Rectal smooth muscle tissue (tissue), 1 donor: ENCODE data around the gene NCKAP5L.

Experiments
- H3K27ac ChIP-seq: one replicate; pipeline ENCODE4 v1.7.0; 2013; ENCODE audit warnings: low read depth, low read length, inconsistent platforms
- H3K27me3 ChIP-seq: one replicate; pipeline ENCODE4 v1.7.0; 2013; ENCODE audit warnings: low read length; ENCODE audit not compliant: control insufficient read depth, insufficient read depth
- H3K36me3 ChIP-seq: one replicate; pipeline ENCODE4 v1.7.0; 2013; ENCODE audit warnings: low read length; ENCODE audit not compliant: control insufficient read depth, insufficient read depth
- H3K4me1 ChIP-seq: one replicate; pipeline ENCODE4 v1.7.0; 2013; ENCODE audit warnings: low read length; ENCODE audit not compliant: control insufficient read depth, insufficient read depth
- H3K4me3 ChIP-seq: one replicate; pipeline ENCODE4 v1.7.0; 2013; ENCODE audit warnings: low read length
- H3K9ac ChIP-seq: one replicate; pipeline ENCODE4 v1.7.0; 2013; ENCODE audit warnings: low read length

The NCKAP5L gene

DNA sequence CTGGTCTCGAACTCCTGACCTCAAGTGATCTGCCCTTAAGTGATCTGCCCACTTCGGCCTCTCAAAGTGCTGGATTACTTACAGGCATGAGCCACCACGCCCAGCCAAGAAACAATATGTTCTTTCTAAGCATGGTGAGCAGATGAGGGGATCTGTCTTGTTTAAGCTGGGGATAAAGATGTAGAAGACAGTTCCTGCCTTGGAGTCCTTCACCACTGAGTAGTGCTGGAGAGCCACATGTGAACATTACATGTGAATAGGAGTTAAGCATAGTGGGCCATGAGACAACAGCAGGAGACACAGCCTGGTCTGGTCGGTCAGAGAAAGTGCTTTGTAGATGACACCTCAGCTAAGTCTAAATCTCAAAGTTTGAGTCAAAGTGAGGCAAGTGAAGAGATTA, 60.9 kb downstream of the NCKAP5L start:
- H3K4me1 ChIP-seq: no peaks in the 10 kb centered on the region
- no peak overlapping the region for H3K4me3 ChIP-seq
- peaks cover 18% of the 10 kb centered on the region for H3K36me3 ChIP-seq
- no peak overlapping the region for H3K27ac ChIP-seq
- H3K27me3 ChIP-seq: no peaks in the 10 kb centered on the region
- H3K9ac ChIP-seq: no peak overlapping the region

DNA sequence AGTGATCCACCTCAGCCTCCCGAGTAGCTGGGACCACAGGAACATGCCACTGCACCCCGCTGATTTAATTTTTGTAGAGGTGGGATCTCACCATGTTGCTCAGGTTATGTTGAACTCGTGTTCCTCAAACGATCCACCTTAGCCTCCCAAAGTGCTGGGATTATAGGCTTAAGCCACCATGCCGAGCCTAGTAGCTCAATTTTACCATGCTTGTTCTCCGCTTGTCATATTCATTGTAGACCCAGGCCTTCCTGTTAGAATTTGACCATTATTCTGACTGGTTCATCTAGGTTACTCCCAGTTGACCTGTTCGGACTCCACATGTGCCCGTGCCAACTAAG, 62.1 kb downstream of the NCKAP5L start:
- no peak overlapping the region for H3K4me3 ChIP-seq
- no peaks in the 10 kb centered on the region for H3K4me1 ChIP-seq
- H3K27ac ChIP-seq: no peak overlapping the region
- H3K36me3 ChIP-seq: peaks cover 25% of the 10 kb centered on the region
- no peaks in the 10 kb centered on the region for H3K27me3 ChIP-seq
- H3K9ac ChIP-seq: no peak overlapping the region

DNA sequence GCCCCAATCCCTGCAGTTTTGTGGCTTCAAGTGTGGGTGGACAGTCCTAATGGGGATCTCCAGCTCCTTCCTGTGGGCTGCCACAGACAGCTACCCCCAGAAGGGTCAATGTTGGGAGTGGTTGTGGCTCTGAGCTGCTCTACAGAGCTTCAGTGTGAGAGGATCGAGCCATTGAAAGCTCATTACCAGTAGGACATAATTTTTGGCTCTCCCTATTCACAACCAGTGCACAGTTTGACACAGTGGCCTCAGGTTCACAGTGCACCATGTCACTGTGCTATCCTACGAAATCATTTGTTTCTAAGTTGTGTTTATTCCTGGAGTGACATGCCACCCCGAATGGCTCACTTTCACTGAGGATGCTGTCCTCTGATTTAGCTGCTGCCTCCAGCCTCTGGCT, 64.1 kb downstream of the NCKAP5L start:
- H3K36me3 ChIP-seq: peaks cover 41% of the 10 kb centered on the region
- no peaks in the 10 kb centered on the region for H3K27me3 ChIP-seq
- no peak overlapping the region for H3K27ac ChIP-seq
- no peak overlapping the region for H3K4me3 ChIP-seq
- no peaks in the 10 kb centered on the region for H3K4me1 ChIP-seq
- no peak overlapping the region for H3K9ac ChIP-seq

DNA sequence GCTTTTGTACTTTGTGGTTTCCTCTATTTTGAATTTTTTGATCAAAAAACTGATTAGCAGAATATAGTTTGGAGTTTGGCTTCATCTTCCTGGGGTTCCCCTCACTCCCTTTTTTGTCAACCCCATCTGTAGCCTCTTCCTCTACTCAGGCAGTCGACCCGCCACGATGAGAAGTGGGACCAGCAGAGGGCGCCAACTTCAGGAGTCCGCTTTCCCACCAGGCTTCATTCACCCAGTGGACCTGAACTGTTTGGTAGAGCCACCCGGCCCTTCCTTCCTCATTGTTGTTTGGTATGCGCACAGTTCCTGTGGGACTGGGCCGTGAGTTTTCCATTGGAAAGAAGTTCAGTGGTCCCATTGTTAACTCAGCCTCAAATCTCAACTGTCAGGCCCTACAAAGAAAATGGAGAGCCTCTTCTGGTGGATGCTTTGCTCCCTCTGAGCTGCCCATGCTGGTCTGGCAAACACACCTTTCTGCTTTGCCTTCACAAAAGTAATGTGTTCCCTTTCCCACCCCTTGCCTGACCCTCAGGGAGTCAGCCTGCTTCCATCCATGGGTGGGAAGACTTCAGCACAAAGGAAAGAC, 65.1 kb downstream of the NCKAP5L start:
- Histone ChIP-seq H3K36me3 (peaks cover 51% of the 10 kb centered on the region), H3K9ac (no peak overlapping the region), H3K4me3 (no peak overlapping the region), H3K27ac (no peak overlapping the region), H3K4me1 (no peaks in the 10 kb centered on the region), H3K27me3 (no peaks in the 10 kb centered on the region)

DNA sequence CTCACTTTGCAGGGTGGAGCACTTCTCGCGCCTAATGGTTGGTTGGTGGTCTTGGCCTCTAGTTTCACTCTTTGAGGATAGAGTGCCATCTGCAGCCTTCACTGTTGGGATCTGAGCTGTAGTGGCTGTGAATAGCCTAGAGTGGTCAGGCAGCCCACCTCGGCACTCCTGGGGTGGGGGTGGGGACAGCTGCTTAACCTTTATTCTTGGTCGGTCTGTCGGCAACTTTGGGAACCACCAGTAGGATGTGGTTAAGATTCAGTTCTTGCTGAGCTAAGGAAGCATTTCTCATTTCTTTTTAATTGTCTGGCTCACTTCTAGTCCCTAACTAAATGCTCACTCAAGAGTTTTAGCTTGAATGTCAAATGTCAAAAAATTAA, 65.8 kb downstream of the NCKAP5L start:
- Histone ChIP-seq H3K27me3 (no peaks in the 10 kb centered on the region), H3K4me1 (no peaks in the 10 kb centered on the region), H3K36me3 (peaks cover 58% of the 10 kb centered on the region), H3K4me3 (no peak overlapping the region), H3K9ac (no peak overlapping the region), H3K27ac (no peak overlapping the region)

DNA sequence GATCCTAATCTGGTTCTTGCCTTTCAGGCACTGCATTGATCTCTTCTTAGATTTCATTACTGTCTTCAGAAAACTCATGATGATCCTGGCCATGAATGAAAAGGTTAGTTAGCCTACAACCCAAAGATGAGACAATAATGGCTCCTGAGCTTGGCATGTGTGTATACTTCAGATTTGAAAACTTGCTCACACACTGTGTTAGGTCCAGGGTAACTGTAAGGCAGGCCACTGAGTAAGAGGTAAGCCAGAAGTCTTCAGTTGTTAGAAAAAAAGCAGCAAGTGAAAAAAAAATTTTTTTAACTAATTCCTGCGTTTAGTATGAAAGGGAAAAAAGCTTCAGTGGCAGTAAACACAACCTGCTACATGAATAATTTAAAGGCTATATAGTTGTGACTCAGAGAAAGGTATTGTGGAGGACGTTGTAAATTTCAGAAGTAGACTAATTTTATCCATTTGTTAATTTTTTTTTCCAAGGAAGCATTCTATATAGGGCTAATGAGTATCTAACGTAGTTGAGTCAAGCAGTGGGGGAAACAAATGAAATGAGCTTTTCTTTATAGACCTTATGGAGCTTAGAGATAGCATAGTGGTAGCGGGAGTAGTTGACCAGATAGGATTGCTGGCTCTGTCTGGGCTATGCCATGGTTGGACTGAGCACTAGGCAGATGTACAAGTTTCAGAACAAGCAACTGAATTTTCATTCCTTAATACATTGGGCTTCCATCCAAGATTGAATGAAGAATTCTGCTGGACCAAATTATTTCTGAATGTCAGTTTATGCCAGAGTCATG, 66.3 kb downstream of the NCKAP5L start:
- Histone ChIP-seq H3K27ac (no peak overlapping the region), H3K9ac (no peak overlapping the region), H3K36me3 (peaks cover 58% of the 10 kb centered on the region), H3K4me1 (no peaks in the 10 kb centered on the region), H3K27me3 (no peaks in the 10 kb centered on the region), H3K4me3 (no peak overlapping the region)

DNA sequence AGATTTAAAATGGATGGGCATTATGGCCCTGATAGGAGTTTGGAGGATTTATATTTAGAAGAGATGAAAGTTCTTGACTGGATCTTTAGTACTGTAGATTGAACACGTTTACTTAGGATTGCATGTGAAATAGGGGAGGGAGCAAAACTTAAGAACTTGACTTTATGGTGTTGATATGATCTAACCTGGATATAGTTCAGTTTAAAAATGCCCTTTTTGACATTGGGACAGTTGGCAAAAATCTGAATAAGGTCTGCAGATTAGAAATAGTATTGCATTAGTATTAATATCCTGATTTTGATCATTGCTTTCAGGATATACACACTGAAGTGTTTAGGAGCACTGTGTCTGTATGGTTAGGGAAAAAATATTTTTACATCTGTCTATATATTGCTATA, 77.2 kb downstream of the NCKAP5L start:
- Histone ChIP-seq H3K4me1 (peaks cover 9% of the 10 kb centered on the region), H3K9ac (no peak overlapping the region), H3K27ac (no peak overlapping the region), H3K36me3 (peaks cover 19% of the 10 kb centered on the region), H3K4me3 (no peak overlapping the region), H3K27me3 (no peaks in the 10 kb centered on the region)

DNA sequence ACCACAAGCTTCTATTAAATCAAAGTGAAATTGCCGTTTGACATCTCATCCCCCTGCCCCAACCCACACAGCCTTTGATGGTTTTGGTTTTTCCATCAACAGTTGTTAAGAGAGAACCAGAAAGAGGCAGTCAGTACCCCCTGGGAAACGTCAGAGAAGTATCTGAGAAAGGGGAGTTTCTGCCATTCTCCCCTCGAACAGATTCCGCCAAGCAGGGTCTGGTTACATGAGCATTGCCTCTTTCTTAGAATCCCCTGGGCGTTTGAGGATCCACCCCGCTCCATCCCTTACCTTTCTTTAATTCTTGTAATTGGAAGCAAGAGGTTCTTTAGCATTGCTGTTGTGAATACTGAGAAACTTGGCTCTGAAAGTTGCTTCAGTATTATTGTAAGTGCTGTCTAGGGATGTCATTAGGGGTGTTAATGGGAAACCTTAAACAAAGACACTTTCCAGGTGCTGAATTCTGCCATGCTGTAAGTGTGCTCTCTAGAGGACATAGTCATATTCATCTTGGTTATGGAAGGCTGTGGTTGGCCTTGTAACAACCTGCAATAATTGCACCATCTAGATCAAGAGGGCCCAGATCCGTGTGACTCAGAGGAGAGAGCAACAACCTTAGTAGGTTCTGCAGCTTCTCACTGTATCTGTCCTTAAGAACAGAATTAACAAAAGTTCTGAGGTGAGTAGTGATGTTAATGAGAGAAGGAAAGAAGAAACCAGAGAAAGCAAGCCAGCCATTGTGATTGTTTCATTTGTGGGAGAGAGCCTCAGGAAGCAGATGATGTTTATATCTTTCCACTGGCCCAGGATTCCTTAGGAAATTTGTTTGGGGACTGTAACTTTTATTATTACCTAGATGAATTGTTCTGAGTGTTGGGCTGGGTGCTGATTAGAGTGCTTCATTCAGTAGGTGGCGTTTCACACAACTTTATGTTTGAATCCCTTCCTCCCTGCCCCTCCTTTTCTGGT, 77.9 kb downstream of the NCKAP5L start:
- Histone ChIP-seq H3K4me3 (no peak overlapping the region), H3K27me3 (no peaks in the 10 kb centered on the region), H3K9ac (no peak overlapping the region), H3K36me3 (peaks cover 16% of the 10 kb centered on the region), H3K4me1 (peaks cover 9% of the 10 kb centered on the region), H3K27ac (no peak overlapping the region)

DNA sequence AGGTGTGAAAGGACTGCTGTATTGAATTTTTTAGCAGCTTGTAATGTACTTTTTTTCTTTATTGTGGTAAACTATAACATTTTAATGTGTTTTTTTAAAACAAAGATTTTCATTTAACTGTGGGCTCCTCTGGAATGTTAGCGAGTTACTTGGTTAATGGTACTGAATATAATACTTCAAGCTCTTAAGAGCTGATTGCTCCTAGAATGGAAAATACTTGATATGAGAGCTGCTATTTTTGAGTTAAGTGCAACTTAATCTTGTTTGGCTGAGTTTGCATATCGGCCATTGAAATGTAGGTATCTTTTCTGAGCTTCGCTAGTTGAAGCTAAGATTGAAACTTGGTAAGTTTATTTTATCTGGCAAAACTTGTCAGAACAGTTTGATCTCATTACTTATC, 79.4 kb downstream of the NCKAP5L start:
- Histone ChIP-seq H3K36me3 (peaks cover 9% of the 10 kb centered on the region), H3K9ac (no peak overlapping the region), H3K27me3 (no peaks in the 10 kb centered on the region), H3K27ac (no peak overlapping the region), H3K4me1 (peaks cover 9% of the 10 kb centered on the region), H3K4me3 (no peak overlapping the region)

DNA sequence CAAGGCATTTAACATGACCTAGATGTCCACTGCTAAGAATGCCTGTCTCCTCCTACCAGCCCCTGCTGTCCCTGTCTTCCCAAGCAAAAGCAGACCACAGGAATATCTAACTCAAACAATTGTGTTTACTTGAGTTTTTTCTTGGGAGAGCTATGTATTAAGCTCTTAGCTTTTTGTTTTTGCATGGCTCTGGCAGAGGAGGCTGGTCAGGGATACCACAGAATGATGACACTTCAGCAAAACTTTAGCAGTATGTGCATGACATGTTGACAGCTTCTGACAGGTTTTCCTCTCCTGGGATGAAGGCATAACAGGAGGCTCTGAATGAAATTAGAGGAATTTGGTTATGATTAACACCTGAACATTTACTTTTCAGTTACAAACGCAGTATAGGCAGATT, 79.9 kb downstream of the NCKAP5L start:
- H3K4me1 ChIP-seq: peaks cover 12% of the 10 kb centered on the region

DNA sequence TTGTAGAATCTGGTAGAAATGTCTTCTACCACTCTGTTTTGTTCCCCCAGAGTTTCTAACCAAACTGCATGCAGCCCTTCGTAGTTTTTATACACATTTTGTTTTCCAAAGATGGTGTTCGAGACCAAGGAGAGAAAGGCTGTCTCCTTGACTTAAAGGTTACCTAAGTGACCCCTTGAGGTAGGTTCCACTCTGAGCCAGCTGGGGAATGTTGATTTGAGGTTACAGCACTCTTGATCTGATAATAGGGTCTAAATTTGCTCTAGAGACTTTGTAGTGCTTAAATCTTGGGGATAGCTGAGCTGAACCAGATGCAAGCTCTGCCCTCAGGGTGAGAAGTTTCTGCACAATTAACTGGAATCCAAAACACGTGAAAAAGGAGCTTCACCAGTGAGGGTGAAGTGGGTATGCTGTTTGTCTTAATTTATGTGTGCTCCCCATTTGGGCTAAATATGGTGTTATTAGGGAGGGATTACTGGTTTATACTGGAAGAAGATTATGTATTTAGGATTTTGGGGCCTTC, 83.8 kb downstream of the NCKAP5L start:
- Histone ChIP-seq H3K27ac (no peak overlapping the region), H3K4me1 (peaks cover 6% of the 10 kb centered on the region), H3K4me3 (no peak overlapping the region), H3K27me3 (no peaks in the 10 kb centered on the region), H3K9ac (no peak overlapping the region), H3K36me3 (no peaks in the 10 kb centered on the region)

More for the DNA sequence above, 79.9 kb downstream of the NCKAP5L start:
- Histone ChIP-seq H3K27ac (no peak overlapping the region), H3K4me3 (no peak overlapping the region), H3K36me3 (peaks cover 5% of the 10 kb centered on the region), H3K9ac (no peak overlapping the region), H3K27me3 (no peaks in the 10 kb centered on the region)

DNA sequence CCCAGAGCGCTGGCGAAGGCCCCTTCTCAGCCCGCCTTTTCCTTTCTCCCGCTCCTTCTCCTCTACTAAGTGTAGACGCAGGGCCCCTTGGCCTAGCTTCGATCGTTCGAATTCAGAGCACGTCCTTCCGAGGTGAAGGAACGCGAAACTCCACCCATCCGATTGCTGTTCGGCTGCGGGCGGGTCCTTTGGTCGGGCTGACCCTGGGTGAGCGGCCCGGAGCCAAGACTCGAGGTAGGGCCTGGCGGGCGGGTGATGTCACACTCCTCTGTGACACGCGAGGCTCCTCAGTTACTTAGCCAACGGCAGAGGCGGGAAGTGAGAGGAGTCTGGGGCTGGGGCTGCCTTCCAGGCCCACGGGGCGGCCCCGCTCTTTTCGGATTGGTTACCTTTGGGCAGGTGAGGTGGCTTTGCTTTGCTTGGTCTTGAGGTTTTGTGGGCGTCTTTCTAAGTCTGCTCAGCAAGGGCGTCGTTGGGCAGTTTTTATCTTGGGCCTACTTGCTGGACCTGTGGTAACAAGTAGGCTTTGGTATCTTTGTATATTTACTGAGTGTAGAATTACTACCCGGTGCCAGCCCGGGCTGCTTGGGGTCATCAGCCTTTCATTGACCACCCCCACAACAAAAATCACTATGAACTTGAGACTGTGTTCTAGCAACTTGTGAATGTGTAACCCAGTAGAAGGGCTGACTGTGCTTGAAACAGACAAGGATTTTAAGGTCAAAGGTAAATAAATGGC, 86.2 kb downstream of the NCKAP5L start:
- Histone ChIP-seq H3K4me3 (peak overlapping the region; percentile 92), H3K36me3 (no peaks in the 10 kb centered on the region), H3K9ac (peak overlapping the region; percentile 98), H3K27ac (peak overlapping the region; percentile 97), H3K4me1 (peaks cover 6% of the 10 kb centered on the region), H3K27me3 (no peaks in the 10 kb centered on the region)
